B cell (primary cell): ENCODE results near the gene XPO1. TPM values are rescaled to one million over a fixed set of nuclear protein-coding genes. Genes with fewer than 3 reads are reported as not detected.

Source experiments
- ATAC-seq: fragments of 200-7000 bp; cut with Tn5 transposase; one replicate; pipeline ENCODE4 v1.10.0; 2021; ENCODE audit warnings: low read depth, mild to moderate bottlenecking, moderate number of reproducible peaks, moderate library complexity
- CTCF ChIA-PET: fragments of 350-600 bp; sonication (Branson Sonifier 250); formaldehyde crosslinking; loops from one replicate; lab custom pipeline; 2021; ENCODE audit warnings: antibody characterized with exemption, inconsistent platforms; lab: Charles Lee
- POLR2A ChIA-PET: fragments of 350-600 bp; sonication (Branson Sonifier 250); formaldehyde crosslinking; loops from one replicate; lab custom pipeline; 2021; ENCODE audit warnings: antibody characterized with exemption; lab: Charles Lee
- DNase-seq: peaks from one replicate; pipeline ENCODE4 v3.0.0; 2013
- H2AFZ ChIP-seq: 2 replicates; pipeline ENCODE4 v1.6.1; 2012; ENCODE audit warnings: mild to moderate bottlenecking, low read depth, low read length; ENCODE audit not compliant: insufficient read depth, poor library complexity, severe bottlenecking
- H3K27ac ChIP-seq, 2 donors: 1 replicate in 1 of 2; 2 replicates in 1 of 2; pipeline ENCODE4 v1.5.1; 2012 to 2013; ENCODE audit warnings: low read length in 2 of 2, mild to moderate bottlenecking in 2 of 2, moderate library complexity in 1 of 2
- H3K27me3 ChIP-seq, 4 experiments: fragments of 200-600 bp in 1 of 4; sonication (generic) in 1 of 4; replicated peaks in 1 of 4; 1 replicate in 2 of 4; 2 replicates in 2 of 4; pipeline versions ENCODE4 v1.6.1 to v1.7.0; 2013 to 2016; ENCODE audit warnings: low read length in 3 of 4, mild to moderate bottlenecking in 2 of 4, mixed read lengths in 1 of 4, moderate library complexity in 1 of 4; ENCODE audit not compliant: insufficient read depth in 4 of 4, control insufficient read depth in 3 of 4; ENCODE audit errors: control extremely low read depth in 1 of 4
- H3K36me3 ChIP-seq, 2 experiments: replicated peaks in 1 of 2; 1 replicate in 1 of 2; 2 replicates in 1 of 2; pipeline versions ENCODE4 v1.6.1 to v1.7.1; 2013; ENCODE audit warnings: low read length in 1 of 2; ENCODE audit not compliant: insufficient read depth in 2 of 2, control insufficient read depth in 1 of 2; ENCODE audit errors: control extremely low read depth in 1 of 2, extremely low read depth in 1 of 2
- H3K4me1 ChIP-seq, 2 donors: fragments of 200-600 bp in 1 of 2; sonication (generic) in 1 of 2; 1 replicate in 1 of 2; 2 replicates in 1 of 2; pipeline versions ENCODE4 v1.5.1 to v1.6.1; 2013 to 2017; ENCODE audit warnings: low read length in 2 of 2; ENCODE audit not compliant: control insufficient read depth in 2 of 2, insufficient read depth in 2 of 2
- H3K4me2 ChIP-seq: replicated peaks from 2 replicates; pipeline ENCODE3; 2012; ENCODE audit warnings: mild to moderate bottlenecking, low read depth, low read length; ENCODE audit not compliant: poor library complexity, severe bottlenecking
- H3K4me3 ChIP-seq, 5 experiments: fragments of 200-600 bp in 1 of 5; sonication (generic) in 1 of 5; 1 replicate in 3 of 5; 2 replicates in 2 of 5; pipeline versions ENCODE4 v1.5.1 to v1.7.0; 2011 to 2016; ENCODE audit warnings: low read length in 4 of 5, mild to moderate bottlenecking in 4 of 5, low read depth in 2 of 5, control low read depth in 1 of 5, moderate library complexity in 1 of 5; ENCODE audit not compliant: insufficient read depth in 1 of 5; ENCODE audit errors: control extremely low read depth in 1 of 5, extremely low read depth in 1 of 5
- H3K79me2 ChIP-seq: fragments of 200-600 bp; sonication (generic); one replicate; pipeline ENCODE4 v1.6.0; 2016; ENCODE audit warnings: low read length; ENCODE audit not compliant: control insufficient read depth, insufficient read depth
- H3K9ac ChIP-seq: fragments of 200-600 bp; sonication (generic); 2 replicates; pipeline ENCODE4 v1.6.1; 2017; ENCODE audit warnings: mild to moderate bottlenecking, low read length, moderate library complexity
- H3K9me3 ChIP-seq, 3 donors: one replicate each; pipeline versions ENCODE4 v1.6.1 to v1.7.1; 2013; ENCODE audit warnings: low read length in 2 of 3; ENCODE audit not compliant: control insufficient read depth in 2 of 3, insufficient read depth in 1 of 3; ENCODE audit errors: control extremely low read depth in 1 of 3
- H4K20me1 ChIP-seq: 2 replicates; pipeline ENCODE4 v1.6.0; 2012; ENCODE audit warnings: mild to moderate bottlenecking, low read length; ENCODE audit not compliant: insufficient read depth, control insufficient read depth, poor library complexity, severe bottlenecking
- H3K27ac Mint-ChIP-seq: one replicate; pipeline ENCODE4 v1.8.0; 2021; ENCODE audit warnings: mixed read lengths
- H3K27me3 Mint-ChIP-seq: one replicate; pipeline ENCODE4 v1.8.0; 2021; ENCODE audit warnings: mixed read lengths
- H3K4me1 Mint-ChIP-seq: one replicate; pipeline ENCODE4 v1.8.0; 2021; ENCODE audit warnings: mixed read lengths
- H3K4me3 Mint-ChIP-seq: one replicate; pipeline ENCODE4 v1.8.0; 2021; ENCODE audit warnings: mixed read lengths
- H3K9me3 Mint-ChIP-seq: one replicate; pipeline ENCODE4 v1.8.0; 2022; ENCODE audit warnings: mixed read lengths; ENCODE audit not compliant: insufficient read depth
- CTCF ChIP-seq: fragments of 200-600 bp; IDR thresholded peaks from one replicate; pipeline ENCODE4 v1.8.0; 2022; ENCODE audit warnings: antibody characterized with exemption, mild to moderate bottlenecking
- EZH2 ChIP-seq: IDR thresholded peaks from 2 replicates; pipeline ENCODE4 v1.6.1; 2012; ENCODE audit warnings: borderline replicate concordance, low read depth, mild to moderate bottlenecking, moderate library complexity, low read length; ENCODE audit not compliant: insufficient read depth, poor library complexity, severe bottlenecking
- WGBS: methylation state at CpG from one replicate; pipeline ENCODE4 v1.1.5; 2013; ENCODE audit warnings: missing lambda C conversion rate; ENCODE audit not compliant: insufficient coverage; 5-methylcytosine and 5-hydroxymethylcytosine counted together
- intact Hi-C: fragments of 100-400 bp; cut with micrococcal nuclease; formaldehyde crosslinking; loops from one replicate; pipeline ENCODE4 v1.10.0; 2022
- polyA plus RNA-seq: library from polyadenylated mRNA; depleted of rRNA; stranded (reverse); fragments of >200 nt; gene quantifications from 2 replicates; pipeline ENCODE4 v1.2.3, GENCODE V29; 2012
- total RNA-seq, 2 donors: library from RNA; stranded (reverse); fragments of 120-200 nt in 1 of 2; gene quantifications; 1 replicate in 1 of 2; 2 replicates in 1 of 2; pipeline versions ENCODE4 v1.2.3 to v1.2.4, GENCODE V29; 2013 to 2022

Gene XPO1
- total and polyA plus RNA-seq, 2 donors (not counting 1 experiment from before 2014, with no cell fraction given): 43.8 to 208 TPM

- Mint-ChIP-seq H3K27me3 (no peaks in the 10 kb centered on the region), H3K4me3 (peak overlapping the region; percentile 99), H3K9me3 (no peaks in the 10 kb centered on the region), H3K27ac (peak overlapping the region; percentile 97), H3K4me1 (peaks cover 38% of the 10 kb centered on the region)
- Histone ChIP-seq H3K27me3 (no peaks in the 10 kb centered on the region), H3K4me3 (peak overlapping the region; percentile 71 to 89 (median 86)), H3K4me2 (peak overlapping the region; percentile 89), H3K79me2 (peaks cover 66% of the 10 kb centered on the region), H3K4me1 (peaks cover 22 to 27% of the 10 kb centered on the region in 2 donors), H3K9ac (peak overlapping the region; percentile 86), H4K20me1 (peaks cover 33% of the 10 kb centered on the region), H2AFZ (peak overlapping the region; percentile 57), H3K27ac (peak overlapping the region; percentile 99 to 100), H3K9me3 (no peaks in the 10 kb centered on the region), H3K36me3 (peaks cover 0 to 8% of the 10 kb centered on the region in 2 experiments)
- intact Hi-C loops: loop anchor here (2.0 to 10.0 kb wide), 9 partner anchors 34 to 661 kb away; partner anchors contain the start of genes B3GNT2, CCT4, COMMD1 and PEX13
- ChIA-PET CTCF (interaction anchor here (1.5 to 3.2 kb wide), 2 partner anchors 110 to 239 kb away, joined by 3 to 8 read pairs; no protein-coding TSS in a partner anchor), POLR2A (interaction anchor here (0.6 to 2.4 kb wide), 10 partner anchors 20 to 731 kb away, joined by 3 to 10 read pairs (median 4); partner anchors contain the start of gene FAM161A)
- TF ChIP-seq EZH2 (no peak), CTCF (no peak)
- 0% methylated on average over 25 of the region's 26 CpGs for WGBS
- peak; percentile 46 for ATAC-seq
- DNase-seq: peak; percentile 90
Observed at GRCh38 chr2:61536572-61537276, 1.4 kb downstream of the XPO1 start.
